Lower leg skin (tissue), 4 donors: ENCODE results near the gene HOXA13. TPM values are rescaled to one million over a fixed set of nuclear protein-coding genes. Genes with fewer than 3 reads are reported as not detected.

Experiments used
- DNase-seq, 2 donors: peaks; one replicate each; pipeline ENCODE4 v3.0.0-alpha.2; 2019; ENCODE audit warnings: low spot score in 2 of 2
- H3K4me3 ChIP-seq: fragments of 200-600 bp; sonication (generic); 2 replicates; pipeline ENCODE4 v1.5.1; 2017; ENCODE audit warnings: mild to moderate bottlenecking, low read depth; ENCODE audit not compliant: poor library complexity, severe bottlenecking
- CTCF ChIP-seq, 3 donors: fragments of 450-650 bp; IDR thresholded peaks; one replicate each; pipeline ENCODE4 v1.5.1; 2016; ENCODE audit warnings: antibody characterized with exemption in 3 of 3, mild to moderate bottlenecking in 3 of 3, moderate library complexity in 2 of 3
- POLR2A ChIP-seq, 2 donors: fragments of 450-650 bp; IDR thresholded peaks; one replicate each; pipeline ENCODE4 v1.6.1; 2016 to 2017; ENCODE audit warnings: antibody characterized with exemption in 2 of 2, mild to moderate bottlenecking in 1 of 2, moderate library complexity in 1 of 2
- WGBS, 2 donors: methylation state at CpG; one replicate each; pipeline ENCODE4 v1.1.5; 2018; 5-methylcytosine and 5-hydroxymethylcytosine counted together
- intact Hi-C: fragments of 100-400 bp; cut with DNase I; formaldehyde crosslinking; loops from one replicate; pipeline ENCODE4 v1.15.0; 2023; ENCODE audit warnings: low total_unique reads
- total RNA-seq, 4 donors: library from RNA; depleted of rRNA; stranded (reverse); fragments of >200 nt; gene quantifications; one replicate each; pipeline ENCODE4 v1.1.0, GENCODE V29; 2016

The HOXA13 gene
- total RNA-seq, 4 donors from 2014 or later: 0.11 to 0.54 (median 0.27) TPM

DNA sequence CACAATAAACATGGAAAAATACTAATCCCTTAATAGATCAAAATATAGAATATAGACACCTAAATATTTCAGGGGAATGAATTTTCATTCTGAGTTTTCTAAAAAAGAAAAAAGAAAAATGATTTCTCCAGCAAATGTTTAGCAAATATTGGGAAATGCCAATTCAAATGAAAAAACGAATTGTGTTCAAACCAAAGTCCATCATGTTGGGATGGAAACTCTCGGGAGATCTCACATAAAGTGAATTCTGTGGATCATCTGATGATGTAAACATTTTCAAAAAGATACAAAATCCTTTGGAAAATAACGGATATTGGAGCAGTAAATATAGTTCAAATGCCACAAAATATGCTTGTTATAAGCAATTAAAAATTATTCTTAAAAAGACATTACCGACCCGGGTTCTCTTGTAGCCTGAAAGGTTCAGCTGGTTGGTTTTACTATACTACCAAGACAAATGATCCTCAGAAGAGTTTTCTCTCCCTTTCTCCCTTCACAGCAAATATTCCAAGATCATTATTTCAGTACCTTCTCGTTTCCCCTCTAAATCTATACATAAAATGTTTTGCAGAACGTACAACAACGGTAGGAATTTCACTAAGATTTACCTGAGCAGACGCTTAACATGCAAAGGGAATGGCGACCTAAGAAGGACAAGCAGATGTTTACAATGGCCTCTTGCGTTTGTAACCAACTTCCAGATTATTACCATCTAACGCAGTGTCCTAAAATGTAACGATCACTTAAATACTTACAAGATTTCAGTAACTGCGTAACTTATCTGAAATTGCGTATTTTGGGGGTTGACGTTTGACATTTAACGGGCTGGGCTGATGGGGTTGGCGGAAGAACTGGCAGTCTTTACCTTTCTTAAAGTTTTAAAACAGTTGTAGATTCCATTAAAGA lies 2.5 kb downstream of the HOXA13 start:
- no peak for DNase-seq
- no peak overlapping the region for H3K4me3 ChIP-seq

GRCh38 chr7:27196287-27196767 lies 3.6 kb downstream of the HOXA13 start:
- intact Hi-C loops: loop anchor here (10.0 kb wide), 1 partner anchor 828 kb away; no protein-coding TSS in a partner anchor
- H3K4me3 ChIP-seq: no peak overlapping the region
- WGBS, 2 donors: 3% methylated on average over 6 of the region's 6 CpGs
- no peak for TF ChIP-seq POLR2A (IDR thresholded peaks at IDR 0.05)
- peak in 1 of 3 donors; percentile 47 for TF ChIP-seq CTCF (IDR thresholded peaks at IDR 0.05)
- peak; percentile 83 to 98 for DNase-seq

More for the DNA sequence above, 2.5 kb downstream of the HOXA13 start:
- TF ChIP-seq POLR2A (IDR thresholded peaks at IDR 0.05) (no peak), CTCF (IDR thresholded peaks at IDR 0.05) (no peak)
- 38 to 39% methylated on average over 18 of the region's 18 CpGs for WGBS, 2 donors
- intact Hi-C loops: loop anchor here (10.0 kb wide), 1 partner anchor 827 kb away; no protein-coding TSS in a partner anchor

GRCh38 chr7:27194686-27195379 lies 5.1 kb downstream of the HOXA13 start:
- DNase-seq: peak in 1 of 2 donors; percentile 79

DNA sequence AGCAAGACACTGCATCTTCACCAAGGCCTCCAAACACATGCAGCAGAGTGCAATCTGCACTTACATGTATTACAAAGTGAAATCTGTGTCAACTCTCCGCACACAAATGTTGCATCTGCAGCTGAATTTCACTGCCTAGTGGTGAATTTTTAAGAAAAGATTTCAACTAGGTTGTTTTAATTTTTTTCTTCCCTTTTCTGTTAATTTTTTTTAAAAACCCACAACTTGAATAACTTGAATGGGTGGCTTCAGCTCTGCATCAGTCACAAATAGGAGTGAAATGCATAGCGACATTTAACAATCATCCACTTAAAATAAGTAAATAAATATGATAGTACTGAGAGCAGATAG lies 5.9 kb downstream of the HOXA13 start:
- DNase-seq: no peak
- intact Hi-C loops: loop anchor here (10.0 kb wide), 1 partner anchor 831 kb away; no protein-coding TSS in a partner anchor
- no peak for TF ChIP-seq POLR2A (IDR thresholded peaks at IDR 0.05)
- no peak overlapping the region for H3K4me3 ChIP-seq
- WGBS, 2 donors: 79 to 83% methylated on average over 2 of the region's 2 CpGs

More at GRCh38 chr7:27194686-27195379, 5.1 kb downstream of the HOXA13 start:
- no peak overlapping the region for H3K4me3 ChIP-seq
- no peak for TF ChIP-seq CTCF (IDR thresholded peaks at IDR 0.05)
- TF ChIP-seq POLR2A (IDR thresholded peaks at IDR 0.05): no peak
- whole genome bisulfite sequencing, 2 donors: 42 to 48% methylated on average over 9 of the region's 9 CpGs
- intact Hi-C loops: loop anchor here (10.0 kb wide), 1 partner anchor 830 kb away; no protein-coding TSS in a partner anchor

DNA sequence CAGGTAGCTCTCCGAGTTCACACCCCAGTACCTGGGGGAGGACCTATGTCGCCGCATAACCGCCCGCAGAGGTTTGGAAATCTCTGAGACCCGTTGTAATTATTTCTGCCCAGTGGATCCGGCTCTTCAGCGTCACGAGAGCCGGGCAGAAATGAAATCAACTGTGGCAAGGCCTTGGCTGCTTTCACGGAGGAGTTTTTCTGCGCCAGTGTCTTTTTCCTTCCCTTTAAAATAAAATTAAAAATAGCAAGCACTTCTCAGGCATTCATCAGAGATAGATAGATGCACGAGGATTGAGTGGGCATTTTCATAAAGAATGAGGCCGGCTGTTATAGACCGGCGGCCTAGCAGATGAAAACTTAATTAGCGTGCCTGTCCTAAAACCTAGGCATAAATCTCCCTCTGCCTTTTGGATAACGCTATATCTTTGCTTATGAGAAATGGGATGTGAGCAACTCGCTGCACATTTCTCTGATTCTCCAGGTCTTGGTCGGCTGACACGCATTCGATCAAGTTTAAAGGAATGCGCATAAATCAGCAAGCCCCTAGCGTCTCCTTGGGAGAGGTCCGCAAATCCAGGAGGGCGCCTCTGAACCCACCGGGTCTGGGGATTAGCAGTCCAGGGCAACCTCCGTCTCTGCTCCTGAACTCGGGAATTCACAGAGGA lies 6.4 kb downstream of the HOXA13 start:
- DNase-seq: peak in 1 of 2 donors; percentile 75
- TF ChIP-seq CTCF (IDR thresholded peaks at IDR 0.05) (no peak), POLR2A (IDR thresholded peaks at IDR 0.05) (no peak)
- no peak overlapping the region for H3K4me3 ChIP-seq
- 51 to 53% methylated on average over 29 of the region's 29 CpGs for WGBS, 2 donors
- intact Hi-C loops: loop anchor here (10.0 kb wide), 1 partner anchor 831 kb away; no protein-coding TSS in a partner anchor
